NCI-H524 (cell line): ENCODE results near the gene SLITRK6.

Experiments used
- DNase-seq, 2 experiments: peaks; one replicate each; lab custom pipeline; 2025; lab: John Stamatoyannopoulos, UW

Gene SLITRK6, protein sequence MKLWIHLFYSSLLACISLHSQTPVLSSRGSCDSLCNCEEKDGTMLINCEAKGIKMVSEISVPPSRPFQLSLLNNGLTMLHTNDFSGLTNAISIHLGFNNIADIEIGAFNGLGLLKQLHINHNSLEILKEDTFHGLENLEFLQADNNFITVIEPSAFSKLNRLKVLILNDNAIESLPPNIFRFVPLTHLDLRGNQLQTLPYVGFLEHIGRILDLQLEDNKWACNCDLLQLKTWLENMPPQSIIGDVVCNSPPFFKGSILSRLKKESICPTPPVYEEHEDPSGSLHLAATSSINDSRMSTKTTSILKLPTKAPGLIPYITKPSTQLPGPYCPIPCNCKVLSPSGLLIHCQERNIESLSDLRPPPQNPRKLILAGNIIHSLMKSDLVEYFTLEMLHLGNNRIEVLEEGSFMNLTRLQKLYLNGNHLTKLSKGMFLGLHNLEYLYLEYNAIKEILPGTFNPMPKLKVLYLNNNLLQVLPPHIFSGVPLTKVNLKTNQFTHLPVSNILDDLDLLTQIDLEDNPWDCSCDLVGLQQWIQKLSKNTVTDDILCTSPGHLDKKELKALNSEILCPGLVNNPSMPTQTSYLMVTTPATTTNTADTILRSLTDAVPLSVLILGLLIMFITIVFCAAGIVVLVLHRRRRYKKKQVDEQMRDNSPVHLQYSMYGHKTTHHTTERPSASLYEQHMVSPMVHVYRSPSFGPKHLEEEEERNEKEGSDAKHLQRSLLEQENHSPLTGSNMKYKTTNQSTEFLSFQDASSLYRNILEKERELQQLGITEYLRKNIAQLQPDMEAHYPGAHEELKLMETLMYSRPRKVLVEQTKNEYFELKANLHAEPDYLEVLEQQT

DNA sequence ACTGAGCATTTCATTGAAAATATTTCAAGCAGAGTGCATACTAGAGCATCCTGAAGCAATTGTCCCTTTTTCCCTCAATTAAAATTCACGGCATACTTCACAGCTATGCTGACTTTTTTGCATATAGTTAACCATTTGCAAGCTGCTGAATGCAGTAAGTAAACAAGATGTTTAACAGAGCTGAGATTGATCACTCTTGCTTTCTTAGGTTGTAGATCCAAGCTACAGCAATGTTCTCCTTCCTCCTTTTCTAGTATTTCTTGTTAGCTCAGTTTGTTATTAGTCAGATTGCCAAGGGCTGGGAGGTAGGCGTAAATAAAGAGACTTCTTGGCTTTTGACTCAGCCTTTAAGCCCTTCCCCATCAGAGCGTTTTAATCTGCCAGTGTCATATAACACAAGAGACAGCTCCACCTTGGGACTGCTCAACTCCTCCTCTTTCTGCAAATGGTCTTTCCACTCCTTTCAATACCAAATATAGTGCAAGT is at the start of gene SLITRK6:
SLITRK6 (minus strand) TSS at position 323 of the 486 bp plus-strand sequence. CDS start 2,911 bp downstream, outside the sequence.
- peak; percentile 3 to 72 for DNase-seq

DNA sequence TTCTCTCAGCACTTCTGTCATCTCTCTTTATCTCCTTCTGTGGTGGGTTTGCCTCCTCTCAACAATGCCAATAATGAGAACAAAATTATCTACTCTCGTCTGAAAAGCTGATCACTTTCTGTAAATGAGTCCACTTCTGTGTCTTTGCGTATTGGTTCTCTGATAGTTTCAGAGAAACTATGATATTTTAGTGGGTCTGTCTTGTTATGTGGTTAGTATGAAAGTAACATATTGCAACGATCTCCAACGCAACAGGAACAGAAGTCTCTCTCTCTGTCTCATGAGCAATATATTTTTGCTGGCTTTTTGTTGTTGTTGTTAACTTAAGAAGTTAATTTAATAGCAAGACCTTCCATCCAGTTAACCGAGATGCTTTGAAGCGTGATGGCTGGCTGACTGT is 47.8 kb upstream of the SLITRK6 start:
- no peak for DNase-seq

DNA sequence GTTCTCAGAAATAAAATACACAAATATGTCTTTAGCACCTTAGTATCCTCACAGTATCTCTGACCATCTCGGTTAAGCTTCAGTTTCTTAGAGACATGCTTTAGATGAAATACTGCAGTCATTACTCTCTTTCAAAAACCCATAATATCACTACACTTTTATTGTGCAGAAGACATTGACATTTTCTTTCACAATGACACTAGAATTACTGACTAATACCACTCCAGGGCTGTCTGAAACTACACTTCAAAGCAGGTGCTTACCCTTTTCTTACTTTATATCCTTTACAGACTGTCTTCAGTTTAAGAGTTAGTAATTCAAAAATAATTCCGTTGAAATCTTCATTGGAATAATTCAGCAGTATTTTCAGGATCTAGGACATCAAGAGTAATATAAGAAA is 42.2 kb upstream of the SLITRK6 start:
- no peak for DNase-seq

DNA sequence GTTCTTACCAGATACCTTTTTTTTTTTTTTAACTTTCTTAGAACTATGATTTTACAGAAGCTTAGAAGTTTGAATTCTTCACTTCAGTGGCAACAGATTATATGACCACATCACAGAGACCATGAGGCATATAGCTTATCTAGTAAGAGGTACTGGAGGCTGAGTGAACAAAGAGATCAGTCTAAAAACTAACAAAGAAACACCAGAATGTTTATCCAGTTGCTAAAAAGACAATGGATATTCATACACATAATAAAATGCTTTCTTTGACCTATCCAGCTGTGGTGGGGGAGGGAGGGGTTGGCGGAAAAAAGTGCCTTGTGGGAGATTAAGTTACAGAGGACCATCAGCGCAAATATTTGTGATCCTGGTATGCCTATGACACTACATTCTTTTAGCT is 34.7 kb upstream of the SLITRK6 start:
- no peak for DNase-seq

DNA sequence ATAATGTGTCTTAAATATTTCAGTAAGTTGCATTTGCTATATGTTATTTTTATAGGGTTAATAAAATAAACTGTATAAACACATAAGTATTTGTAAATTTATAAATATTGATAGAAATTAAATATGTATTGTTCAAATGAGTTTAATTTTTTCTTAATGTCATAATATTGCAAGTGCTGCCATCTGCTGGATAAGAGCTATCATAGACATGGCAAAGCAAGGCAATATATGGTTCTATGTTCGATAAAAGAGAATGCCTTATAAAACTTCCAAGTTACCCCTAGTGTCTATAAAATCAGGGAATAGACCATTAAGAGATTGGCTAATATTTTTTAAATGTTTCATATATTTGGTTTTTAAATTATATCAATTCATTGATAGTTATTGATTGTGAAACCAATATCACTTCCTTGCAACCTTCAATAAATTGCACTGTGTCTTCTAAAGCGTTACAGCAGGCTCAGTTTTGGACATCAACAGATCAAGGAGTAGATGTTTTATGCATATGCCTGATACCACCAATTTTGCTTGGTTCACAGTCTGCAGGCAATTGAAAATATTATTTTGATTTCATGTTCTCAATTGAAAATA is 29.0 kb upstream of the SLITRK6 start:
- DNase-seq: peak in 1 of 2 experiments; percentile 25

DNA sequence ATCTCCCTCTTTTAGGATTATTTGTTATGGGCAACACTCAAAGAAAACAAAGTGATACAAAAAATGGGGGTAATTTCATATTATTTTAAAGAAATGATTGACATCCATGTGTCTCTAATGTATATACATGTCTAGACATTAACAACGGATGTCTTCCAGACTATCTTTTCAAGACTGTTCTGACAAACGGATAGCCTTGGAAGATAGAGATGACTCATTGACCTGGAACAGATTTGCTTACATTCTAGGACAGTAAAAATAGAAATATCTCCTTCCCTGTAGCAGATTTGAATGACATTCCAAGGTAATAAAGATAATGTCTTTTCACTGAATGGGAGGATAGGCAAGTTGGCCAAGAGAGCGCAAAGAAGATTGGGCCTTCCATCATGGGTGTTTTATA is 26.2 kb upstream of the SLITRK6 start:
- DNase-seq: no peak

DNA sequence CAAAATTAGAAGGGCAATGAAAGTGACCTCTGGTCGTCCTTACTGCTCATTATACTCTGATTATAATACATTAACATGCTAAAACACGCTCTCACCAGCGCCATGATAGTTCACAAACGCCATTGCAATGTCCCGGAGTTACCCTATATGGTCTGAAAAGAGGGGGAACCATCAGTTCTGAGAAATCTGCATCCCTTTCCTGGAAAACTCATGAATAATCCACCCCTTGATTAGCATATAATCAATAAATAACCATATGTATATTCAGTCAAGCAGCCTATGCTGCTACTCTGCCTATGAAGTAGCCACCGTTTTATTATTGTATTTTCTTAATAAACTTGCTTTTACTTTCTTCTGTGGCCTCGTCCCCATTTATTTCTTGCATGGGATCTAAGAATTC is 24.6 kb upstream of the SLITRK6 start:
- no peak for DNase-seq

DNA sequence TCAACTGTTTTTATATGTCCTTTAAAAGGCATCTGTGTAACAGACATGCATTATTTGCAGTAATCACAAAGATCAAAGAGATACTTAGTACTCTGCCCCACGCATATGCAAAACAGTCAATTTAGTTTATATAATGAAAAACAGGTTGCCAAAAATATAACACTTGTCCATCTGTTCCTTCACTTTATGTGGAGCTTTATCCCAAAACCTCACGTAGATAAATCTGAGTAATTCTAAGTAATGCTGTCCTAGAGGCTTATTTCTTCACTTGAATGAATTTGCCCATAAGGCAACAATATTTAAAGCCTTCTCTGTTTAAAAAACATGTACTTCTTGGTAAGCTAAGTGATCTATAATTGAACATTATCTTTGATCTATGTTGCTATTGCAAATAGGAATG is 20.3 kb upstream of the SLITRK6 start:
- DNase-seq: peak in 1 of 2 experiments; percentile 65

DNA sequence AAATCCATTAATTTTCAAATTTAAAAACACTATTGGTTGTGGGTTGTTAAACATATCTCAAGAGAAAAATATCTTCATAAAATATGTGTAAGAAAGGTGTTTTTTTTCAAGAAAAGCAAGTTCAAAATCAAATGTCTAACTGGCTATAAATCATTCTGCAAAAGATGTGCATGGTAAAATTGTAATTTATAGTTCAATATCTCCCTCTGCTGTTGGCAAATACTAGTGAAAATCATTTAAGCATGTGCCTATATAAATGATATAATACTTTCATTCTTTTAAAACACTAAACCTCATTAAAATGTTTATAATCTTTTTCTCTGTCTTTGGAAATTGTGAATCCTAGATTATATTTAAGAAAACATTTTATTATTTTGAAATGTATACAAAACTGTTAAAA is 17.2 kb upstream of the SLITRK6 start:
- DNase-seq: peak in 1 of 2 experiments; percentile 14

DNA sequence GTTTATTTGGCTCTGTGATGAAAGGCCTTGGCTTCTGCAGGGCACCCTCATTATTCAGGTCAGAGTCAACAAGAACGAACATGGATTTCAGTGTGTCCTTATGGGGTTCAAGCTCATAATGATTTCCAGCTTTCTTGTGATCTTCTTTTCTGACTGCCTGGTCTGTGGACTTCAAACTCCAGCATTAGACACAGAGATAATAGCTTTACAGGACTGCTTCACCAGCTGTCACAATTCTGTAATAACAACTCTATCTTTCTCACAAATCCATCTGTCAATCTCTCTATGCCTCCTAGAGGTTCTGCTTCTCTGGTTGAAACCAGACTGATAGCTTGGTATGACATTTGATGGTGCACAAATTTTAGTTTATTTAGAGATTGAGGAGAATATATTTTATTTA is 13.1 kb upstream of the SLITRK6 start:
- DNase-seq: peak; percentile 21 to 85

DNA sequence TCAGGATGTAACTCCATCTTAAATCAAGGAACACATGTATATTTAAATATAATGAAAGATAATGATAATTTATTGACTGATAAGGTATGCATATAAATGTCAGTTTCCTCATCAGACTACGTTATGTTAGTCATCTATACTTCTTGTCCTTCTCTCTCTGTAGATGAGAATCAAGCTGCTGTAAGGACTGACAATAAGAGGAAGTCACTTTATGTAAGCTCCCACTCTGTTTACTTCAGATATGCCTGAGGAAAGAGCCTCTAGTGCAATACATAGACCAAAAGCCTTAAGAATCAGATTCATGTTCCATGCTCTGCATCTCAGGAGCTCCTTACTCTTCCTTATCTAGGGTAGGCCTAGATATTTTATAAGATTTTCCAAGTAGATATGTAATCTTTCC is 9.6 kb upstream of the SLITRK6 start:
- DNase-seq: no peak

DNA sequence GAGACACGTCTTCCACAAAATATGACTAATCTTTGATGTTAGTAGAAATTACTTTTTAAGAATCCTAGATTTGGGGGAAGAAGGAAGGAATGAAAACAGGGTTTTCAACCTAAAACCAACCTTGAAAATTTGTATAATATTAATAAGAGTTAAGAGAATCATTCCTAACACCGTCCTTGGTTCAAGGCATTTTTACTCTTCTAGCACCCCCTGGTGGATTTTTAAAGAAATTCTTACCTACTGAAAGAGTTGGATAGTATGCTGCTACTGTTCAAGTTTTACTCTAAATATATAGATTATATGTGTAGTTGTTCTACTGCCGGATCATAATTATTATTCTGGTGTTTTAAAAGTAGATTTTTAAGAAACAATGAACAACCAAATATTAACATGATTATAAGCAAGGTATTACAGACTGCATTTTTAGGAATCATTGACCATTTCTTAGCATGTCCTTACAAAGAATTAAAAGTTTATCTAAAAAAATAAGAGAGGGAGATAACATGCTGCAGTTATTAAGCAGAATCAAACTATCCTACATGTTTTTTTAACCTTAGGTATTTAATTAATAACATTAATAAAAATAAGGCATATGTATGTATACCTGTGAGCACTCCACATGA is 7.4 kb upstream of the SLITRK6 start:
- peak in 1 of 2 experiments; percentile 52 for DNase-seq

DNA sequence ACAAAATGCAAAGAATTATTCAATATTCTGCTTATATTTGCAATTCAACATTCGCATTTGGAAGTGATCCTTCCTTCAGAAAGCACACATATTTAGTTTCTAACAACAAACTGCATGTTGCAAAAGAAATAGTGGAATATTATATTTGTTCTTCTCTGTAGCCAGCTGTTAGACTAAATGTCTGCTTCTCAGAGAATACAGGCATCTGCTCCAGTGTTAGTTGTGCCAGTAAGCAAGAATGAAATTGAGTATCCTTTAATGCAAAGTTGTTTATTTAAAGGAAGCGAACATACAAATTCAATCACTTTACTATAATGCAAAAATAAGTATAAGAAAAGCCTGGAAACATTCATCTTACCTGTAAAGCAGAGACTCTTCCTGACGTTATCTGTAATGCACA is 663 bp downstream of the SLITRK6 start:
- DNase-seq: no peak

DNA sequence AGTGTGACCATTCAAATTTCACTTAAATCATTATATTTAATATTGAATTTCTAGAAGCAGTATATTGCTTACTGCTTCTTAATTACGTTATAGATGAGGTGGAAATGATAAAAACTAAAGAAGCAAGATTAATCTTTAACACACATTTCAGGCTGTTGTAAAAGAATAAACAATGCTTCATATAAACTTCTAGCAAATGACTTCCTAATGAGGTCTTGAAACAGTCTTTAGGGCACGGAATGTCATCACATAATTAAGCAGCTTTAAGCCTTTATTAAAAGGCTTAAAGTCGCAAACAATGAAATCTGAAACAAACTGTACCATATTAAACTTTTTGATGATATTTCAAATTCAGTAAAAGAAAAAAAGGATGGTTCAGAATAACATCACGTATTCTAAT is 1.9 kb downstream of the SLITRK6 start:
- no peak for DNase-seq

DNA sequence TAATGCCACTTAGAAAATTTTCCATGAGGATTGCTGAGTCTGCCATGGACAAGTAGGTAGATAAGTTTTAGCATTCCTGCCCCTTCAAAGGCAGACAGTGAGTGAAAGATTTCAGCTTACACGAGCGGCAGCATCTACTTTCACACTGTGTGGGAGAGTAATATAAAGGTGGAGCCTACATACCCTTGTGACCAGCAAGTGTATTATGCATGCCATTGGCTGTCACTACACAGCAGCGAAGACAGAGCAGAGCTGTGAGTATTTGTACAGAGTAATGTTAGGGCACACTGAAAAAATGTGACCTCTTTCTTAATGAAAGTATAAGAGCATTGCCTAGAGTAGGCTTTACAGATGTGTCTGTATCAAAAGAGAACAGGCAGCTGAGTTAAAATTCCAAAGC is 14.0 kb downstream of the SLITRK6 start:
- DNase-seq: no peak

DNA sequence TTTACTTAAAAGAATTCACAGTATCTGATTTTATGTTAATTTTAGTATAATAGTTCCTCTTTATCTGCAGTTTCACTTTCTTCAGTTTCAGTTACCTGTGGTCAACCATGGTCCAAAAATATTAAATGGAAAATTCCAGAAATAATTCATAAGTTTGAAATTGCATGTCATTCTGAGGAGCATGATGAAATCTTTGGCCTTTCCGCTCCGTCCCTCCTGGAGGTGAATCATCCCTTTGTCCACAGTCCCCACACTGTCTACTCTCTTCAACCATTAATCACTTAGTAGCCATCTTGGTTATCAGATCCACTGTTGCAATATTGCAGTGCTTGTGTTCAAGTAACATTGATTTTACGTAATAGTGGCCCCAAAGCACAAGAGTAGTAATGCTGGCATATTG is 26.9 kb downstream of the SLITRK6 start:
- no peak for DNase-seq

DNA sequence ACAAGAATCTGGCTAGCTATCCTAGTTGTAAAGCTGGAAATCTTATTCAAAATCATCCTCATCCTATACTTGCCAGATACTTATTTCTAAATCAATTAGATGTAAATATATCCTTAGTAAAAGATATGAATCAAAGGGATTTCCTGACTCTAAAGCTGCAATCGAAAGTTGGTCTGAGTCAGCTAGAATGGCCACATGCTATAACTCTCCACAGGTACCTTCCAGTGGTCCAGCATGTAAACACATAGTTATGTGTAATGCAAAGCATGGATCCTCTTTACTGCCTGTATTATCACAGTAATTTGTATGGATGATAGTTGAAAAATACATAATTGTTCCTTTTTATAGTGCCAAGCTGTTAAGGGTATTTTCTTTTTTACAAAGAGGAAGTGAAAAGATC is 27.4 kb downstream of the SLITRK6 start:
- no peak for DNase-seq

DNA sequence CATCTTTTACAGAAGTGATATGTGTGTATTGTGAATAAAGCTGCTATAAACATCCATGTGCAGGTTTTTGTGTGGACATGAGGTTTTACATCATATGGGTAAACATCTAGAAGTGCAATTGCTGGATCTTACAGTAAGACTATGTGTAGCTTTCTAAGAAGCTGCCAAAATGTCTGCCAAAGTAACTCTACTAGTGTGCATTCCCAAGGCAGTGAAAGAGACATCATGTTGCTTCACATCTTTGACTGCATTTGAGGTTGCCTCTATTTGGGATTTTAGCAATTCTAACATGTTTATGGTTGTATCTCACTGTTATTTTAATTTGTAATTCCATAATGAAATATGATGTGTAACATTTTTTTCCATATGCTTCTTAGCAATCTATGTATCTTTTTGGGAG is 30.3 kb downstream of the SLITRK6 start:
- no peak for DNase-seq

DNA sequence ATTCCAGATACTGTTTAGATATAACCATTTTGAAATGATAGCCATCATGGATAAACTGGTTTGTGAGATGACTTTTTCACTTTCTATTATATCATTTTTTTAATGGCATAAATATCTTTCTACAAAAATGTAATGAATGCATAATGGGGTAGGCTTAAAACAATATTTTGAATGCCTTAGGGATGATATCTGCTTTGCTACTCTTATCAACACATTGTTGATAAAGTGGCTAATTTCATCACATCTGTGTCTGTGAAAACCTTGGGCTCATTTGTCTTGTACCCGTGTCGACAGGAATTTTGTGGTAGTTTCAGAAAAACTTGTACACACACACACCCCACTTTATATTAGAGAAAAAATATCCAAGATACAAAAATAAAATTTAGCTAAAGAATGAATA is 44.1 kb downstream of the SLITRK6 start:
- no peak for DNase-seq

DNA sequence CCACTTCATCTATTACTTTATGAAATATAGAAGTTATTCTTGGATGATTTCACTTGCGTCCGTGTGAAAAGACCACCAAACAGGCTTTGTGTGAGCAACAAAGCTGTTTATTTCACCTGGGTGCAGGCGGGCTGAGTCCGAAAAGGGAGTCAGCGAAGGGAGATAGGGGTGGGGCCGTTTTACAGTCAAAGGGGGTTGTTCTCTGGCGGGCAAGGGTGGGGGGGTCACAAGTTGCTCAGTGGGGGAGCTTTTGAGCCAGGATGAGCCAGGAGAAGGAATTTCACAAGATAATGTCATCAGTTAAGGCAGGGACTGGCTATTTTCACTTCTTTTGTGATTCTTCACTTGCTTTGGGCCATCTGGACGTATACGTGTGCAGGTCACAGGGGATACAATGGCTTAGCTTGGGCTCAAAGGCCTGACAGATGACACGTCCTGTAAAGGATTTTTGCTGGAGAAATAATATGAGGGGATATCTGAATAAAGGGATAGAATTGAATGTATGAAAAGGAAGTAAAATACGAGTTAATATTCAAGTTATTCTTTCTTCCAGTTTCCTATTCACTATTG is 55.9 kb downstream of the SLITRK6 start:
- DNase-seq: peak in 1 of 2 experiments; percentile 33
